GM23338 (cell line): Measurements from ENCODE around the gene RC3H2. TPM values are rescaled to one million over a fixed set of nuclear protein-coding genes. Genes with fewer than 3 reads are reported as not detected.
"Not testable (repeated sequence)": the region's sequence is repeated elsewhere in the genome, so short reads cannot be mapped to it uniquely, and the experiment has no call there.

Experiments
- ATAC-seq: fragments of 200-7000 bp; cut with Tn5 transposase; 3 replicates; pipeline ENCODE4 v1.9.1; 2020
- DNase-seq: peaks from one replicate; pipeline ENCODE4 v3.0.0-alpha.2; 2015; ENCODE audit warnings: low spot score
- H2AFZ ChIP-seq: fragments of 200-600 bp; sonication (generic); 2 replicates; pipeline ENCODE4 v1.8.0; 2016; ENCODE audit warnings: antibody characterized with exemption, mild to moderate bottlenecking, moderate library complexity
- H3F3A ChIP-seq: fragments of 200-600 bp; sonication (generic); replicated peaks from 2 replicates; pipeline ENCODE4 v1.8.0; 2017; ENCODE audit warnings: antibody characterized with exemption, mixed run types, low read depth
- H3K27ac ChIP-seq: fragments of 200-600 bp; sonication (generic); 2 replicates; pipeline ENCODE4 v1.6.1; 2016; ENCODE audit warnings: low read depth
- H3K27me3 ChIP-seq: fragments of 200-600 bp; sonication (generic); 2 replicates; pipeline ENCODE4 v1.8.0; 2016; ENCODE audit warnings: mild to moderate bottlenecking, mixed run types, moderate library complexity; ENCODE audit not compliant: insufficient read depth
- H3K36me3 ChIP-seq: fragments of 200-600 bp; sonication (generic); 2 replicates; pipeline ENCODE4 v1.8.0; 2016; ENCODE audit warnings: mild to moderate bottlenecking; ENCODE audit not compliant: insufficient read depth
- H3K4me1 ChIP-seq: fragments of 200-600 bp; sonication (generic); 2 replicates; pipeline ENCODE4 v1.8.0; 2016; ENCODE audit warnings: mild to moderate bottlenecking, moderate library complexity; ENCODE audit not compliant: insufficient read depth
- H3K4me2 ChIP-seq: fragments of 200-600 bp; sonication (generic); 2 replicates; pipeline ENCODE4 v1.7.1; 2017; ENCODE audit warnings: mixed run types
- H3K4me3 ChIP-seq: fragments of 200-600 bp; sonication (generic); 2 replicates; pipeline ENCODE4 v1.6.1; 2016; ENCODE audit warnings: mixed run types
- H3K79me2 ChIP-seq: fragments of 200-600 bp; sonication (generic); replicated peaks from 2 replicates; pipeline ENCODE4 v1.8.0; 2017; ENCODE audit warnings: mild to moderate bottlenecking; ENCODE audit not compliant: insufficient read depth
- H3K9me2 ChIP-seq: fragments of 200-600 bp; sonication (generic); 2 replicates; pipeline ENCODE4 v1.8.0; 2017; ENCODE audit not compliant: insufficient read depth
- H4K20me1 ChIP-seq: fragments of 200-600 bp; sonication (generic); replicated peaks from 2 replicates; pipeline ENCODE4 v1.8.0; 2017; ENCODE audit warnings: mild to moderate bottlenecking; ENCODE audit not compliant: insufficient read depth
- H3K27ac Mint-ChIP-seq: 2 replicates; pipeline ENCODE4 v1.8.0; 2020; ENCODE audit warnings: inconsistent platforms, mild to moderate bottlenecking, moderate library complexity, mixed read lengths
- H3K27me3 Mint-ChIP-seq: 3 replicates; pipeline ENCODE4 v1.8.0; 2022; ENCODE audit warnings: low read depth, mild to moderate bottlenecking, moderate library complexity, mixed read lengths, inconsistent platforms; ENCODE audit not compliant: insufficient read depth, poor library complexity
- H3K36me3 Mint-ChIP-seq: 3 replicates; pipeline ENCODE4 v1.8.0; 2021; ENCODE audit warnings: low read depth, mild to moderate bottlenecking, inconsistent platforms, moderate library complexity, mixed read lengths
- H3K4me1 Mint-ChIP-seq: 3 replicates; pipeline ENCODE4 v1.8.0; 2020; ENCODE audit warnings: mild to moderate bottlenecking, inconsistent platforms, mixed read lengths
- H3K4me3 Mint-ChIP-seq: 3 replicates; pipeline ENCODE4 v1.8.0; 2021; ENCODE audit warnings: moderate library complexity, mild to moderate bottlenecking, inconsistent platforms, mixed read lengths
- H3K9me3 Mint-ChIP-seq: 3 replicates; pipeline ENCODE4 v1.8.0; 2020; ENCODE audit warnings: moderate library complexity, mild to moderate bottlenecking, inconsistent platforms, mixed read lengths
- CREB1 ChIP-seq: fragments of 250-450 bp; sonication (Bioruptor Pico); IDR thresholded peaks from 2 replicates; pipeline ENCODE4 v1.5.0; 2020; ENCODE audit warnings: low read depth, mild to moderate bottlenecking, moderate library complexity
- CTCF ChIP-seq, 2 experiments: fragments of 200-600 bp in 1 of 2; sonication (generic) in 1 of 2; conservative IDR thresholded peaks; 2 replicates each; pipeline versions ENCODE4 v1.5.1 to v1.6.1; 2016 to 2017; ENCODE audit warnings: antibody characterized with exemption in 2 of 2, low read depth in 2 of 2, mild to moderate bottlenecking in 2 of 2, moderate library complexity in 1 of 2
- EZH2 ChIP-seq: fragments of 200-600 bp; sonication (generic); IDR thresholded peaks from one replicate; pipeline ENCODE4 v1.8.0; 2017; ENCODE audit warnings: antibody characterized with exemption, mild to moderate bottlenecking, low read depth; ENCODE audit not compliant: unreplicated experiment
- NANOG ChIP-seq: IDR thresholded peaks from 2 replicates; pipeline ENCODE4 v1.6.1; 2016; ENCODE audit warnings: antibody characterized with exemption, borderline replicate concordance
- STAT1 ChIP-seq: IDR thresholded peaks from one replicate; pipeline ENCODE4 v1.6.1; 2016; ENCODE audit warnings: antibody characterized with exemption; ENCODE audit not compliant: unreplicated experiment
- ZNF331 ChIP-seq: fragments of 250-450 bp; sonication (Bioruptor Pico); IDR thresholded peaks from 2 replicates; pipeline ENCODE4 v1.5.0; 2020; ENCODE audit warnings: low read depth, mild to moderate bottlenecking, moderate library complexity
- ZNF462 ChIP-seq: fragments of 250-450 bp; sonication (Bioruptor Pico); IDR thresholded peaks from 2 replicates; pipeline ENCODE4 v1.5.0; 2020; ENCODE audit warnings: mild to moderate bottlenecking, moderate library complexity
- polyA plus RNA-seq: library from polyadenylated mRNA; unstranded; fragments of >200 nt; fragmentation: Nextera tagmentation; extraction: Ambion mirVana; gene quantifications from 2 replicates; pipeline ENCODE4 v1.2.1, GENCODE V29; 2016
- total RNA-seq: library from RNA; depleted of rRNA; stranded (reverse); fragments of >200 nt; shearing (Covaris generic); gene quantifications from 2 replicates; pipeline ENCODE4 v1.2.3, GENCODE V29; 2014
- TF ChIP-seq, protein P1 (sequence below): IDR thresholded peaks from 2 replicates; pipeline ENCODE4 v1.6.1; 2016; ENCODE audit warnings: antibody characterized with exemption
- TF ChIP-seq, protein P2 (sequence below): IDR thresholded peaks from one replicate; pipeline ENCODE4 v1.6.1; 2018; ENCODE audit warnings: antibody characterized with exemption; ENCODE audit not compliant: unreplicated experiment

RC3H2 gene
- total and polyA plus RNA-seq, 2 experiments from 2014 or later = 24.9 to 37.5 TPM

- not testable (repeated sequence) for H3K27me3 ChIP-seq, H4K20me1 ChIP-seq, H3K9me3 Mint-ChIP-seq, H3K27ac Mint-ChIP-seq, H3K4me3 Mint-ChIP-seq, H3K36me3 ChIP-seq, H3K4me2 ChIP-seq, H3F3A ChIP-seq, H3K4me3 ChIP-seq, DNase-seq, H3K4me1 Mint-ChIP-seq, H3K27ac ChIP-seq, H3K9me2 ChIP-seq, ATAC-seq, H3K4me1 ChIP-seq, H2AFZ ChIP-seq, H3K79me2 ChIP-seq, H3K36me3 Mint-ChIP-seq, H3K27me3 Mint-ChIP-seq
- TF ChIP-seq CTCF (conservative IDR thresholded peaks at IDR 0.05; ENCODE audit: low read depth in 2 of 2) = peak in 1 of 2 experiments; percentile 38; a peak in 2 of 4 replicates
Observed at GRCh38 chr9:122838441-122838840, 66.7 kb downstream of the RC3H2 start.

DNA sequence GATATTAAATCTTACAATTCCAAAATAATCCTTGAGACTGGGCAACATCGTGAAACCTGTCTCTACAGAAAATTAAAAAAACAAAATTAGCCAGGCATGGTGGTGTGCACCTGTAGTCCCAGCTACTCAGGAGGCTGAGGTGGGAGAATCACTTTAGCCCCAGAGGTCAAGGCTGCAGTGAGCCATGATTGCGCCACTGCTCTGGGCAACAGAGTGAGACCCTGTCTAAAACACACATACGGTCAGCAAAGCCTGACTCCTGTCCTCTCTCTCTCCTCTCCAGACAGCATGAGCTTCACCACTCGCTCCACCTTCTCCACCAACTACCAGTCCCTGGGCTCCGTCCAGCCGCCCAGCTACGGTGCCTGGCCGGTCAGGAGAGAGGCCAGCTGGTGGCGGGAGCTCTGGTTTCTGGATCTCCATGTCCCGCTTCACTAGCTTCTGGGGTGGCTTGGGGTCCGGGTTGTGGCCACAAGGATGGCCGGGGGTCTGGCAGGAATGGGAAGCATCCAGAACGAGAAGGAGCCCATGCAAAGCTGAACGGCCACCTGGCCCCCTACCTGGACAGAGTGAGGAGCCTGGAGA is 67.8 kb downstream of the RC3H2 start:
- Histone ChIP-seq H3K27me3 (no peaks in the 10 kb centered on the region), H3K4me2 (no peak overlapping the region), H3K4me3 (no peak overlapping the region), H4K20me1 (no peaks in the 10 kb centered on the region), H3K27ac (no peak overlapping the region), H3K9me2 (no peaks in the 10 kb centered on the region), H3K4me1 (no peaks in the 10 kb centered on the region), H3F3A (no peaks in the 10 kb centered on the region; the same call in 1 of the 2 replicates), H3K79me2 (no peaks in the 10 kb centered on the region), H2AFZ (no peak overlapping the region), H3K36me3 (no peaks in the 10 kb centered on the region)
- no peak overlapping the region for H3K27ac Mint-ChIP-seq
- peaks cover 3% of the 10 kb centered on the region for H3K27me3 Mint-ChIP-seq
- H3K9me3 Mint-ChIP-seq = peaks cover 10% of the 10 kb centered on the region; the same call in 2 of the 3 replicates
- H3K4me3 Mint-ChIP-seq = no peak overlapping the region
- no peak for ATAC-seq
- DNase-seq = no peak
- peaks cover 10% of the 10 kb centered on the region; the same call in 2 of the 3 replicates for H3K4me1 Mint-ChIP-seq
- no peaks in the 10 kb centered on the region for H3K36me3 Mint-ChIP-seq
- TF ChIP-seq CREB1 (CRISPR knock-in tag) (no peak), ZNF462 (CRISPR knock-in tag) (no peak), ZNF331 (CRISPR knock-in tag) (no peak), EZH2 (no peak), NANOG (no peak), STAT1 (no peak)
- TF ChIP-seq, protein P1, sequence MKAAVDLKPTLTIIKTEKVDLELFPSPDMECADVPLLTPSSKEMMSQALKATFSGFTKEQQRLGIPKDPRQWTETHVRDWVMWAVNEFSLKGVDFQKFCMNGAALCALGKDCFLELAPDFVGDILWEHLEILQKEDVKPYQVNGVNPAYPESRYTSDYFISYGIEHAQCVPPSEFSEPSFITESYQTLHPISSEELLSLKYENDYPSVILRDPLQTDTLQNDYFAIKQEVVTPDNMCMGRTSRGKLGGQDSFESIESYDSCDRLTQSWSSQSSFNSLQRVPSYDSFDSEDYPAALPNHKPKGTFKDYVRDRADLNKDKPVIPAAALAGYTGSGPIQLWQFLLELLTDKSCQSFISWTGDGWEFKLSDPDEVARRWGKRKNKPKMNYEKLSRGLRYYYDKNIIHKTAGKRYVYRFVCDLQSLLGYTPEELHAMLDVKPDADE = no peak
- TF ChIP-seq, protein P2, sequence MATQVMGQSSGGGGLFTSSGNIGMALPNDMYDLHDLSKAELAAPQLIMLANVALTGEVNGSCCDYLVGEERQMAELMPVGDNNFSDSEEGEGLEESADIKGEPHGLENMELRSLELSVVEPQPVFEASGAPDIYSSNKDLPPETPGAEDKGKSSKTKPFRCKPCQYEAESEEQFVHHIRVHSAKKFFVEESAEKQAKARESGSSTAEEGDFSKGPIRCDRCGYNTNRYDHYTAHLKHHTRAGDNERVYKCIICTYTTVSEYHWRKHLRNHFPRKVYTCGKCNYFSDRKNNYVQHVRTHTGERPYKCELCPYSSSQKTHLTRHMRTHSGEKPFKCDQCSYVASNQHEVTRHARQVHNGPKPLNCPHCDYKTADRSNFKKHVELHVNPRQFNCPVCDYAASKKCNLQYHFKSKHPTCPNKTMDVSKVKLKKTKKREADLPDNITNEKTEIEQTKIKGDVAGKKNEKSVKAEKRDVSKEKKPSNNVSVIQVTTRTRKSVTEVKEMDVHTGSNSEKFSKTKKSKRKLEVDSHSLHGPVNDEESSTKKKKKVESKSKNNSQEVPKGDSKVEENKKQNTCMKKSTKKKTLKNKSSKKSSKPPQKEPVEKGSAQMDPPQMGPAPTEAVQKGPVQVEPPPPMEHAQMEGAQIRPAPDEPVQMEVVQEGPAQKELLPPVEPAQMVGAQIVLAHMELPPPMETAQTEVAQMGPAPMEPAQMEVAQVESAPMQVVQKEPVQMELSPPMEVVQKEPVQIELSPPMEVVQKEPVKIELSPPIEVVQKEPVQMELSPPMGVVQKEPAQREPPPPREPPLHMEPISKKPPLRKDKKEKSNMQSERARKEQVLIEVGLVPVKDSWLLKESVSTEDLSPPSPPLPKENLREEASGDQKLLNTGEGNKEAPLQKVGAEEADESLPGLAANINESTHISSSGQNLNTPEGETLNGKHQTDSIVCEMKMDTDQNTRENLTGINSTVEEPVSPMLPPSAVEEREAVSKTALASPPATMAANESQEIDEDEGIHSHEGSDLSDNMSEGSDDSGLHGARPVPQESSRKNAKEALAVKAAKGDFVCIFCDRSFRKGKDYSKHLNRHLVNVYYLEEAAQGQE = no peak
